Renal cortex interstitium (tissue), 11 donors: ENCODE measurements around the gene PAIP2. TPM values are rescaled to one million over a fixed set of nuclear protein-coding genes. Genes with fewer than 3 reads are reported as not detected.
"Not testable (repeated sequence)": the region's sequence is repeated elsewhere in the genome, so short reads cannot be mapped to it uniquely, and the experiment has no call there.

Experiments
- DNase-seq, 11 donors: peaks; one replicate each; pipeline ENCODE4 v3.0.0-alpha.2; 2013; ENCODE audit warnings: low read depth in 9 of 11, low spot score in 4 of 11; ENCODE audit errors: extremely low read depth in 1 of 11
- polyA plus RNA-seq, 3 donors: library from polyadenylated mRNA; unstranded; fragments of 120-200 nt; gene quantifications; one replicate each; pipeline ENCODE4 v1.2.1, GENCODE V29; 2013; ENCODE audit not compliant: insufficient read length in 3 of 3

PAIP2 gene
- polyA plus RNA-seq, 3 donors = 164 to 199 (median 175) TPM

GRCh38 chr5:139396691-139397090 lies 55.0 kb downstream of the PAIP2 start:
- DNase-seq = no peak

- DNase-seq = no peak
These were observed 56.3 kb downstream of the PAIP2 start for GRCh38 chr5:139397921-139398320.

- DNase-seq = no peak
These were observed 58.0 kb downstream of the PAIP2 start for GRCh38 chr5:139399501-139400121.

GRCh38 chr5:139401546-139401945 lies 59.9 kb downstream of the PAIP2 start:
- no peak for DNase-seq

GRCh38 chr5:139402561-139403158 lies 61.0 kb downstream of the PAIP2 start:
- no peak for DNase-seq

- no peak for DNase-seq
These were observed 61.7 kb downstream of the PAIP2 start for GRCh38 chr5:139403418-139403786.

- peak; percentile 90 to 98 (median 97) for DNase-seq
These were observed 62.3 kb downstream of the PAIP2 start, which contains the start of gene SPATA24 for GRCh38 chr5:139403787-139404483. SPATA24 (minus strand) TSS chr5:139404089; CDS start chr5:139404060, 29 bp downstream.

GRCh38 chr5:139404484-139404840 lies 62.8 kb downstream of the PAIP2 start:
- DNase-seq = no peak

- DNase-seq = no peak
These were observed 65.3 kb downstream of the PAIP2 start for GRCh38 chr5:139406963-139407362.

- DNase-seq = no peak
These were observed 65.9 kb downstream of the PAIP2 start for GRCh38 chr5:139407517-139407916.

- DNase-seq = no peak
These were observed 66.5 kb downstream of the PAIP2 start for GRCh38 chr5:139408191-139408590.

- not testable (repeated sequence) for DNase-seq
These were observed 67.5 kb downstream of the PAIP2 start for GRCh38 chr5:139409116-139409515.

GRCh38 chr5:139410121-139410992 lies 68.7 kb downstream of the PAIP2 start:
- DNase-seq = no peak

- no peak for DNase-seq
These were observed 69.6 kb downstream of the PAIP2 start for GRCh38 chr5:139410993-139411828.

GRCh38 chr5:139413153-139413552 lies 71.5 kb downstream of the PAIP2 start:
- no peak for DNase-seq

- DNase-seq = no peak
These were observed 72.3 kb downstream of the PAIP2 start for GRCh38 chr5:139413963-139414362.

- no peak for DNase-seq
These were observed 73.0 kb downstream of the PAIP2 start for GRCh38 chr5:139414581-139415130.

GRCh38 chr5:139415221-139415861 lies 73.7 kb downstream of the PAIP2 start:
- DNase-seq = no peak
